Medulla oblongata (tissue), 1 donor: ENCODE data around the gene ETV6.
A peak's percentile ranks its signal among the peaks of the same experiment; 100 is the strongest.

ENCODE experiments used
- DNase-seq: peaks from one replicate; pipeline ENCODE4 v3.0.0-alpha.2; 2015; ENCODE audit errors: extremely low spot score

The ETV6 gene

GRCh38 chr12:11856971-11857370 lies 207.5 kb downstream of the ETV6 start:
- peak; percentile 40 for DNase-seq

- DNase-seq, result no peak
Observed at GRCh38 chr12:11859705-11860425, 210.4 kb downstream of the ETV6 start.

- no peak for DNase-seq
Observed at GRCh38 chr12:11861155-11861863, 211.8 kb downstream of the ETV6 start.

- no peak for DNase-seq
Observed at GRCh38 chr12:11861864-11862600, 212.6 kb downstream of the ETV6 start.

GRCh38 chr12:11862798-11863197 lies 213.3 kb downstream of the ETV6 start:
- DNase-seq, result peak; percentile 58

GRCh38 chr12:11863478-11863906 lies 214.0 kb downstream of the ETV6 start:
- DNase-seq, result peak; percentile 47

- DNase-seq, result peak; percentile 46
Observed at GRCh38 chr12:11863988-11864387, 214.5 kb downstream of the ETV6 start.

GRCh38 chr12:11865824-11866223 lies 216.3 kb downstream of the ETV6 start:
- no peak for DNase-seq

- no peak for DNase-seq
Observed at GRCh38 chr12:11868027-11868426, 218.6 kb downstream of the ETV6 start.

GRCh38 chr12:11869406-11869805 lies 219.9 kb downstream of the ETV6 start:
- DNase-seq, result no peak

- no peak for DNase-seq
Observed at GRCh38 chr12:11870041-11870451, 220.6 kb downstream of the ETV6 start.

- no peak for DNase-seq
Observed at GRCh38 chr12:11872055-11872454, 222.6 kb downstream of the ETV6 start.

- no peak for DNase-seq
Observed at GRCh38 chr12:11875414-11875935, 226.0 kb downstream of the ETV6 start.

GRCh38 chr12:11876307-11876706 lies 226.8 kb downstream of the ETV6 start:
- DNase-seq, result peak; percentile 30

- DNase-seq, result no peak
Observed at GRCh38 chr12:11877102-11877826, 227.8 kb downstream of the ETV6 start.

GRCh38 chr12:11877869-11878780 lies 228.7 kb downstream of the ETV6 start:
- no peak for DNase-seq

GRCh38 chr12:11879306-11879705 lies 229.8 kb downstream of the ETV6 start:
- DNase-seq, result no peak

- DNase-seq, result no peak
Observed at GRCh38 chr12:11880381-11880780, 230.9 kb downstream of the ETV6 start.

- no peak for DNase-seq
Observed at GRCh38 chr12:11881835-11882234, 232.4 kb downstream of the ETV6 start.

GRCh38 chr12:11882301-11883019 lies 233.0 kb downstream of the ETV6 start:
- no peak for DNase-seq
